Measurements from ENCODE around the gene LMF2.

DNA sequence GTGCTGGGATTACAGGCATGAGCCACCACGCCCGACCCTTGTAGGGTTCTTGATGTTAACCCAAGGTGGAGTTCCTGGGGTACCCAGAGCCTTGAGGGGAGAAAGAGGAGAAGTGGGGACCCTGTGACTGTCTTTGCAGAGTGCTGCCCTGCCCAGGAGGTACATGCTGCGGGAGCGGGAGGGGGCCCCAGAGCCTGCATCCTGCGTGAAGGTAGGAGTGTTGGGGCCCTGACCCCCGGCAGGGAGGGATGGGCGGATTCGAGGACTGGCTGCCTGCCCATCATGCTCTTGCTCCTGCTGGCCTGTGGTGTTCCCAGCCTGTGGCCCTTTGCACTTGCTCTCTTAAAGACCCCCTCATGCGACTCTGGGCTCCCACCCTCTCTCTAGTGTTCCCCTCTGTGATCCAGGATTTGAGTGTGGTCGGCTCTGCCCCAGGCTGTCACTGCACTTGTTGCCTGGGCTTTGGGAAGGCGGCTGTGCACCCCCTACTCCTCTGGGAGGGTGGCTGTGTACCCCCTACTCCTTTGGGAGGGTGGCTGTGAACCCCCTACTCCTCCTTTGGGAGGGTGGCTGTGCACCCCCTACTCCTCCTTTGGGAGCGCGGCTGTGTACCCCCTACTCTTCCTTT lies 13.4 kb upstream of the LMF2 start:
- TF ChIP-seq, protein P1, sequence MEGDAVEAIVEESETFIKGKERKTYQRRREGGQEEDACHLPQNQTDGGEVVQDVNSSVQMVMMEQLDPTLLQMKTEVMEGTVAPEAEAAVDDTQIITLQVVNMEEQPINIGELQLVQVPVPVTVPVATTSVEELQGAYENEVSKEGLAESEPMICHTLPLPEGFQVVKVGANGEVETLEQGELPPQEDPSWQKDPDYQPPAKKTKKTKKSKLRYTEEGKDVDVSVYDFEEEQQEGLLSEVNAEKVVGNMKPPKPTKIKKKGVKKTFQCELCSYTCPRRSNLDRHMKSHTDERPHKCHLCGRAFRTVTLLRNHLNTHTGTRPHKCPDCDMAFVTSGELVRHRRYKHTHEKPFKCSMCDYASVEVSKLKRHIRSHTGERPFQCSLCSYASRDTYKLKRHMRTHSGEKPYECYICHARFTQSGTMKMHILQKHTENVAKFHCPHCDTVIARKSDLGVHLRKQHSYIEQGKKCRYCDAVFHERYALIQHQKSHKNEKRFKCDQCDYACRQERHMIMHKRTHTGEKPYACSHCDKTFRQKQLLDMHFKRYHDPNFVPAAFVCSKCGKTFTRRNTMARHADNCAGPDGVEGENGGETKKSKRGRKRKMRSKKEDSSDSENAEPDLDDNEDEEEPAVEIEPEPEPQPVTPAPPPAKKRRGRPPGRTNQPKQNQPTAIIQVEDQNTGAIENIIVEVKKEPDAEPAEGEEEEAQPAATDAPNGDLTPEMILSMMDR (IDR thresholded peaks at IDR 0.05): no peak
- TF ChIP-seq POLR2A (IDR thresholded peaks at IDR 0.05): no peak

Measured in esophagus squamous epithelium (tissue), 4 donors.